Panc1 (cell line): ENCODE measurements around the gene BTBD9. TPM values are rescaled to one million over a fixed set of nuclear protein-coding genes. Genes with fewer than 3 reads are reported as not detected.

ENCODE experiments used
- ATAC-seq: fragments of 200-7000 bp; cut with Tn5 transposase; 2 replicates; pipeline ENCODE4 v1.9.1; 2020; ENCODE audit warnings: mild to moderate bottlenecking, moderate library complexity
- BruUV-seq: library from RNA; stranded (reverse); fragments of 400-500 nt; replicated peaks from 2 replicates; lab custom pipeline; 2021; lab: Mats Ljungman, UMichigan
- CTCF ChIA-PET: fragments of 300-600 bp; sonication (Branson Sonifier 250); formaldehyde crosslinking; loops from one replicate; lab custom pipeline; 2022; ENCODE audit warnings: antibody characterized with exemption; lab: Charles Lee
- POLR2A ChIA-PET: fragments of 300-600 bp; sonication (Branson Sonifier 250); formaldehyde crosslinking; loops from one replicate; lab custom pipeline; 2022; ENCODE audit warnings: antibody characterized with exemption; lab: Charles Lee
- DNase-seq: peaks from one replicate; pipeline ENCODE4 v3.0.0-alpha.2; 2010; ENCODE audit warnings: low read depth, low spot score
- H3K27ac ChIP-seq: 2 replicates; pipeline ENCODE4 v1.5.1; 2011; ENCODE audit warnings: mild to moderate bottlenecking, low read length, inconsistent platforms
- H3K27me3 ChIP-seq: fragments of 200-500 bp; sonication (Bioruptor generic); 2 replicates; pipeline ENCODE4 v1.6.0; 2014; ENCODE audit warnings: low read length, inconsistent platforms; ENCODE audit not compliant: control insufficient read depth, insufficient read depth
- H3K36me3 ChIP-seq: fragments of 200-500 bp; sonication (Bioruptor generic); 2 replicates; pipeline ENCODE4 v1.5.1; 2014; ENCODE audit warnings: inconsistent platforms, mild to moderate bottlenecking, low read length, moderate library complexity; ENCODE audit not compliant: control insufficient read depth, insufficient read depth
- H3K4me1 ChIP-seq: 2 replicates; pipeline ENCODE4 v1.5.1; 2011; ENCODE audit warnings: inconsistent platforms, mild to moderate bottlenecking, low read length, moderate library complexity; ENCODE audit not compliant: control insufficient read depth, insufficient read depth
- H3K4me3 ChIP-seq, 2 experiments: 2 replicates each; pipeline ENCODE4 v1.5.1; 2011 to 2012; ENCODE audit warnings: low read depth in 2 of 2, low read length in 2 of 2, mild to moderate bottlenecking in 2 of 2, inconsistent platforms in 1 of 2, moderate library complexity in 1 of 2
- H3K9me3 ChIP-seq: fragments of 200-500 bp; sonication (Bioruptor generic); 2 replicates; pipeline ENCODE4 v1.5.1; 2014; ENCODE audit warnings: low read depth, mild to moderate bottlenecking, inconsistent platforms, low read length, moderate library complexity; ENCODE audit not compliant: control insufficient read depth, insufficient read depth
- CTCF ChIP-seq: fragments of 450-650 bp; IDR thresholded peaks from 2 replicates; pipeline ENCODE4 v1.5.1; 2017; ENCODE audit warnings: mild to moderate bottlenecking
- POLR2AphosphoS5 ChIP-seq: IDR thresholded peaks from 2 replicates; pipeline ENCODE4 v1.6.1; 2012; ENCODE audit warnings: mild to moderate bottlenecking, low read depth, low read length, moderate library complexity
- REST ChIP-seq, 2 experiments: IDR thresholded peaks; 2 replicates each; pipeline ENCODE4 v1.6.1; 2011 to 2012; ENCODE audit warnings: low read depth in 2 of 2, control low read depth in 1 of 2, low read length in 1 of 2, mild to moderate bottlenecking in 1 of 2, moderate library complexity in 1 of 2; ENCODE audit not compliant: insufficient read depth in 1 of 2
- SIN3A ChIP-seq: IDR thresholded peaks from 2 replicates; pipeline ENCODE4 v1.6.1; 2012; ENCODE audit warnings: low read depth, mild to moderate bottlenecking, low read length, moderate library complexity, borderline replicate concordance; ENCODE audit not compliant: insufficient read depth
- TCF7L2 ChIP-seq: IDR thresholded peaks from 2 replicates; pipeline ENCODE4 v1.6.1; 2011; ENCODE audit warnings: mild to moderate bottlenecking, low read depth, low read length, inconsistent platforms
- in situ Hi-C: cut with HindIII; loops from 2 replicates; pipeline ENCODE4 v1.10.0; 2016; ENCODE audit warnings: low sequenced_read_pairs, low pct_unique_long_range_greater_than_20kb
- intact Hi-C: fragments of 100-400 bp; cut with micrococcal nuclease; formaldehyde crosslinking; loops from one replicate; pipeline ENCODE4 v1.10.0; 2022; ENCODE audit not compliant: unreplicated experiment
- total RNA-seq: library from RNA; stranded (reverse); gene quantifications from one replicate; pipeline ENCODE4 v1.2.1, GENCODE V29; 2021; ENCODE audit not compliant: unreplicated experiment

The BTBD9 gene
- total RNA-seq, 1 experiment from 2014 or later = 12.8 TPM

- ChIA-PET CTCF (interaction anchor here (0.5 kb wide), 1 partner anchor 297 kb away, joined by 3 read pairs; no protein-coding TSS in a partner anchor), POLR2A (interaction anchor here (0.7 kb wide), 1 partner anchor 161 kb away, joined by 9 read pairs; no protein-coding TSS in a partner anchor)
- TF ChIP-seq SIN3A (no peak), TCF7L2 (no peak)
- no peak overlapping the region for H3K27ac ChIP-seq
- DNase-seq (no peak), ATAC-seq (peak; percentile 68; the same call in 1 of the 2 replicates)
- BruUV-seq = no TSS peak
- intact Hi-C loops (no loop called here), in situ Hi-C loops (no loop called here)
- H3K4me3 ChIP-seq = no peak overlapping the region
- no peaks in the 10 kb centered on the region for H3K27me3 ChIP-seq
- no peaks in the 10 kb centered on the region for H3K36me3 ChIP-seq
- no peaks in the 10 kb centered on the region for H3K4me1 ChIP-seq
- no peaks in the 10 kb centered on the region for H3K9me3 ChIP-seq
Observed at GRCh38 chr6:38239719-38240451, 399.8 kb downstream of the BTBD9 start.

GRCh38 chr6:38236631-38237030 lies 403.1 kb downstream of the BTBD9 start:
- H3K36me3 ChIP-seq = no peaks in the 10 kb centered on the region
- POLR2A ChIA-PET = no interaction called here
- H3K9me3 ChIP-seq = no peaks in the 10 kb centered on the region
- H3K27me3 ChIP-seq = no peaks in the 10 kb centered on the region
- CTCF ChIA-PET = no interaction called here
- intact Hi-C loops = no loop called here
- in situ Hi-C loops = no loop called here
- H3K4me1 ChIP-seq = no peaks in the 10 kb centered on the region
- H3K4me3 ChIP-seq = no peak overlapping the region
- H3K27ac ChIP-seq = no peak overlapping the region
- TF ChIP-seq REST (IDR thresholded peaks at IDR 0.05; ENCODE audit: insufficient read depth in 1 of 2, low read depth in 2 of 2, low read length in 1 of 2) (no peak), POLR2AphosphoS5 (no peak), CTCF (no peak), SIN3A (no peak), TCF7L2 (no peak)
- no TSS peak for BruUV-seq
- no peak for DNase-seq
- no peak for ATAC-seq
